Measurements from ENCODE around the gene METTL27. TPM values are rescaled to one million over a fixed set of nuclear protein-coding genes. Genes with fewer than 3 reads are reported as not detected.

Gene METTL27
- total and polyA plus RNA-seq, 9 of the 15 experiments (the other 6 are each of a cell fraction or from before 2014, with no cell fraction given) = 0.08 to 0.82 (median 0.33) TPM; not detected in 4

- peak; percentile 70 for TF ChIP-seq MEIS2 (IDR thresholded peaks at IDR 0.05; ENCODE audit: partially characterized antibody)
- peak; percentile 68 for TF ChIP-seq BHLHE40 (IDR thresholded peaks at IDR 0.05; ENCODE audit: low read length)
- TF ChIP-seq, protein P1, sequence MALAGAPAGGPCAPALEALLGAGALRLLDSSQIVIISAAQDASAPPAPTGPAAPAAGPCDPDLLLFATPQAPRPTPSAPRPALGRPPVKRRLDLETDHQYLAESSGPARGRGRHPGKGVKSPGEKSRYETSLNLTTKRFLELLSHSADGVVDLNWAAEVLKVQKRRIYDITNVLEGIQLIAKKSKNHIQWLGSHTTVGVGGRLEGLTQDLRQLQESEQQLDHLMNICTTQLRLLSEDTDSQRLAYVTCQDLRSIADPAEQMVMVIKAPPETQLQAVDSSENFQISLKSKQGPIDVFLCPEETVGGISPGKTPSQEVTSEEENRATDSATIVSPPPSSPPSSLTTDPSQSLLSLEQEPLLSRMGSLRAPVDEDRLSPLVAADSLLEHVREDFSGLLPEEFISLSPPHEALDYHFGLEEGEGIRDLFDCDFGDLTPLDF (CRISPR knock-in tag; IDR thresholded peaks at IDR 0.05) = no peak
- no peak for TF ChIP-seq ZNF354B (CRISPR knock-in tag; IDR thresholded peaks at IDR 0.05)
- TF ChIP-seq ZNF512 (tag; IDR thresholded peaks at IDR 0.05) = no peak
- TF ChIP-seq JUN (IDR thresholded peaks at IDR 0.05; ENCODE audit: borderline replicate concordance, low read depth, low read length) = peak; percentile 88
- no peak for TF ChIP-seq JUN (CRISPR knock-in tag; IDR thresholded peaks at IDR 0.05; ENCODE audit: borderline replicate concordance)
- peak; percentile 57 for TF ChIP-seq EP300 (IDR thresholded peaks at IDR 0.05; ENCODE audit: low read length)
- TF ChIP-seq ZNF644 (tag; IDR thresholded peaks at IDR 0.05; ENCODE audit: low read depth) = 0 out of 2 replicates have a peak, but pooled peaks have one; percentile 19
- peak; percentile 68 for TF ChIP-seq ZNF316 (IDR thresholded peaks at IDR 0.05)
- TF ChIP-seq, protein P2, sequence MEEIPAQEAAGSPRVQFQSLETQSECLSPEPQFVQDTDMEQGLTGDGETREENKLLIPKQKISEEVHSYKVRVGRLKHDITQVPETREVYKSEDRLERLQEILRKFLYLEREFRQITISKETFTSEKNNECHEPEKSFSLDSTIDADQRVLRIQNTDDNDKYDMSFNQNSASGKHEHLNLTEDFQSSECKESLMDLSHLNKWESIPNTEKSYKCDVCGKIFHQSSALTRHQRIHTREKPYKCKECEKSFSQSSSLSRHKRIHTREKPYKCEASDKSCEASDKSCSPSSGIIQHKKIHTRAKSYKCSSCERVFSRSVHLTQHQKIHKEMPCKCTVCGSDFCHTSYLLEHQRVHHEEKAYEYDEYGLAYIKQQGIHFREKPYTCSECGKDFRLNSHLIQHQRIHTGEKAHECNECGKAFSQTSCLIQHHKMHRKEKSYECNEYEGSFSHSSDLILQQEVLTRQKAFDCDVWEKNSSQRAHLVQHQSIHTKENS (CRISPR knock-in tag; IDR thresholded peaks at IDR 0.05) = no peak
- TF ChIP-seq MAFF (IDR thresholded peaks at IDR 0.05; ENCODE audit: low read length) = peak; percentile 64
- no peak for TF ChIP-seq ARHGAP35 (IDR thresholded peaks at IDR 0.05; ENCODE audit: partially characterized antibody)
- no peak for TF ChIP-seq ZNF217 (CRISPR knock-in tag; IDR thresholded peaks at IDR 0.05)
- no peak for TF ChIP-seq HDAC3 (IDR thresholded peaks at IDR 0.05; ENCODE audit: borderline replicate concordance, partially characterized antibody)
- TF ChIP-seq C11orf30 (IDR thresholded peaks at IDR 0.05; ENCODE audit: low read depth) = peak; percentile 84
- no peak for TF ChIP-seq ZBTB8A (IDR thresholded peaks at IDR 0.05; ENCODE audit: partially characterized antibody)
- no peak for TF ChIP-seq BACH1 (tag; IDR thresholded peaks at IDR 0.05)
- no peak for TF ChIP-seq ZNF668 (CRISPR knock-in tag; IDR thresholded peaks at IDR 0.05)
- TF ChIP-seq NFXL1 (CRISPR knock-in tag; IDR thresholded peaks at IDR 0.05) = no peak
- 0 out of 2 replicates have a peak, but pooled peaks have one; percentile 3 for TF ChIP-seq ZNF384 (IDR thresholded peaks at IDR 0.05; ENCODE audit: low read depth, low read length)
- TF ChIP-seq, protein P3, sequence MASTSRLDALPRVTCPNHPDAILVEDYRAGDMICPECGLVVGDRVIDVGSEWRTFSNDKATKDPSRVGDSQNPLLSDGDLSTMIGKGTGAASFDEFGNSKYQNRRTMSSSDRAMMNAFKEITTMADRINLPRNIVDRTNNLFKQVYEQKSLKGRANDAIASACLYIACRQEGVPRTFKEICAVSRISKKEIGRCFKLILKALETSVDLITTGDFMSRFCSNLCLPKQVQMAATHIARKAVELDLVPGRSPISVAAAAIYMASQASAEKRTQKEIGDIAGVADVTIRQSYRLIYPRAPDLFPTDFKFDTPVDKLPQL (IDR thresholded peaks at IDR 0.05; ENCODE audit: extremely low read depth, insufficient read length) = no peak
- 0 out of 4 replicates have a peak, but pooled peaks of 1 of the 2 experiments have one; percentile 30 for TF ChIP-seq TBL1XR1 (IDR thresholded peaks at IDR 0.05; ENCODE audit: low read length in 2 of 2)
- no peak for TF ChIP-seq RAD51 (IDR thresholded peaks at IDR 0.05; ENCODE audit: borderline replicate concordance, low read depth)
- TF ChIP-seq TOE1 (IDR thresholded peaks at IDR 0.05; ENCODE audit: borderline replicate concordance) = peak; percentile 23; the same call in 1 of the 2 replicates
- no peak for TF ChIP-seq TOE1 (CRISPR knock-in tag; IDR thresholded peaks at IDR 0.05; ENCODE audit: borderline replicate concordance, low read depth)
- peak; percentile 37 for TF ChIP-seq NEUROD1 (IDR thresholded peaks at IDR 0.05; ENCODE audit: borderline replicate concordance, low read depth, low read length, partially characterized antibody)
Observed at GRCh38 chr7:73850781-73851207, 8.5 kb upstream of the METTL27 start (continued).
